Activated CD4-positive, alpha-beta T cell treated with anti-CD3 and anti-CD28 coated beads, Interleukin-2, amount 50 U/mL, for 16 hours (primary cell): Measurements from ENCODE around the gene ADCY10.

Experiments
- DNase-seq: peaks from one replicate; pipeline ENCODE4 v3.0.0-alpha.2; 2020

The ADCY10 gene

DNA sequence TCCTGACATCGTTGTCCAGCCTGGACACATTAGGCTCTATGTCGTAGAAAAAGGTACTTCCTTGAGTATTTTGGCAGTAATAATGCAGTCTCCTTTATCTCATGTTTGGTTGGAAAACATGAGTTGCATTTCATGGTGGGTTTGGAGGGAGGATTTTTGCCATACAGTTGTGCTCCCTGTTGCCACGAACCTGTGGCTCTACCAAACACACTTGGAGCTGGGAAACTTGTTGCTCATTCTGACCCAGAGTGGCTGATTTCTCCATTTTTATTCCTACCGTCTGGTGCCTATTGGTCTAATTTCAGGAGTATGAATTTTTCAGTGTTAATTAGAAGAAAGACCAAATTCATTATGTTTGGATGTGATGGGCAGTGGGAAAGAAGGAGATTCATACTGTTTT, 141.5 kb downstream of the ADCY10 start:
- no peak for DNase-seq

DNA sequence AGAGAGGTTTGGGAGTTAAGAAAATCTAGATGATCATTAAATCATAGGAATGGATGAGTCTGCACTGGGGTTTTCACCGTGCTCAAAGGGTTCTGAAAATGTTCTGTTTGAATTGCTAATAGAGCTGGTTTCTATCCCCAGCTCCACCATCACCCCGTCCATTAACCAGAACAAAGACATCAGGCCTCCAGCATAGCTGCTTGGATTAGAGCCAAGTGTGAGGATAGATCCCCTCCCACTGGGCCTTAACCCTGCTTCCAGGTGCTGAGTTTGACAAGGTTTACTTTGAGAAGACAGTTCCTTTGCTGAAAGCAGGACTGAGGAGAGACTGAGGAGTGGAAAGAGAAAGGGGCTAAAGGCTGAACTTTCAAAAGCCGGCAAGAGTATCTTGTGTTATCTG, 143.8 kb downstream of the ADCY10 start:
- no peak for DNase-seq

DNA sequence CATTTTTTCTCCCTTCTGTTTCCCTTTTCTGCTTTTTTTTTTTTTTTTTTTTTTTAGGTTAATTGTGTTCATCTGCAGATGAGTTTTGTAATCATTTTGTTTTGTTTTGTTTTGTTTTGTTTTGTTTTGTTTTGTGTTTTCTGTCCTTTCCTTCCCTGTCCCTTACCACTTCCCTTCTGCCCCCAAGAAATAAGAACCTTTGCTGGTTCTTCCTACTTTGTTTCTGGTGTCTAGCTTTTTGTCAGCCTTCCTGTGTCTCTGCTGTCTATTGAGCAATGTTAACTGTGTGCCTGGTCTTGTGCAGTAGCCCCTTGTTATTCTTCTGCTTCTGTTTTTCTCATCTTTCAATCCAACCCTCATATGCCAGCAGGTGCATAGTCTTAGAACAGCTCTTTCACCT, 146.2 kb downstream of the ADCY10 start:
- no peak for DNase-seq

DNA sequence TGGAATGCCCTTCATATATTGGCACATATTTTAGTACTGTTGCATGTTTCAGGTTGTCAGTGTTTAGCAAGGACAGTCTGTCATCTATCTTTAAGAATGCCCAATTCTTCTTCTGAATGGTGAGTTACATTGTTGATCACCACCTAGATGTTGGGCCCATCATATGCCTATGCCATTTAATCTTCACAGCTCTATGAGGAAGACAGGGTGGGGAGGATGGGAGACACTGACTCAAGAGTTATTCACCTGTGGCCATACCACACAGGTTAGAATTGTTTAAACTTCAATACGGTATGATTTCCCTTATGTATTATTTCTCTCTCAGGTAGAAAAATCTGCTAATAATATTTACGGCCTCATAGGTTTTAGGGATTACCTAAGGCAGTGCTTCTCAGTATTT, 147.4 kb downstream of the ADCY10 start:
- no peak for DNase-seq

DNA sequence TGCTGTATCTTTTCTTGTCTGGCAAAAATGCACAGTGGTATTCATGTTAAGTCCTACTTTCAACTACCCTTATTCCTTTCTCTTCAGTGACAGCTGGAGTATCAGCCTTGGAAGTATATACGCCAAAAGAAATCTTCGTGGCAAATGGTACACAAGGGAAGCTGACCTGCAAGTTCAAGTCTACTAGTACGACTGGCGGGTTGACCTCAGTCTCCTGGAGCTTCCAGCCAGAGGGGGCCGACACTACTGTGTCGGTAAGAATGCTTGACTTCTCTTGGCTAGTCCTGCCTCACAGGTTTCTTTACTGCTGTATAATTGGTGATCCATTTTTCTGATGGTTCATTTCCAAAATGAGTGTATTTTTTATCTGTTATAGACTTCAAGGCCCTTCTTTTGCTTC, 148.4 kb downstream of the ADCY10 start:
- DNase-seq: no peak

DNA sequence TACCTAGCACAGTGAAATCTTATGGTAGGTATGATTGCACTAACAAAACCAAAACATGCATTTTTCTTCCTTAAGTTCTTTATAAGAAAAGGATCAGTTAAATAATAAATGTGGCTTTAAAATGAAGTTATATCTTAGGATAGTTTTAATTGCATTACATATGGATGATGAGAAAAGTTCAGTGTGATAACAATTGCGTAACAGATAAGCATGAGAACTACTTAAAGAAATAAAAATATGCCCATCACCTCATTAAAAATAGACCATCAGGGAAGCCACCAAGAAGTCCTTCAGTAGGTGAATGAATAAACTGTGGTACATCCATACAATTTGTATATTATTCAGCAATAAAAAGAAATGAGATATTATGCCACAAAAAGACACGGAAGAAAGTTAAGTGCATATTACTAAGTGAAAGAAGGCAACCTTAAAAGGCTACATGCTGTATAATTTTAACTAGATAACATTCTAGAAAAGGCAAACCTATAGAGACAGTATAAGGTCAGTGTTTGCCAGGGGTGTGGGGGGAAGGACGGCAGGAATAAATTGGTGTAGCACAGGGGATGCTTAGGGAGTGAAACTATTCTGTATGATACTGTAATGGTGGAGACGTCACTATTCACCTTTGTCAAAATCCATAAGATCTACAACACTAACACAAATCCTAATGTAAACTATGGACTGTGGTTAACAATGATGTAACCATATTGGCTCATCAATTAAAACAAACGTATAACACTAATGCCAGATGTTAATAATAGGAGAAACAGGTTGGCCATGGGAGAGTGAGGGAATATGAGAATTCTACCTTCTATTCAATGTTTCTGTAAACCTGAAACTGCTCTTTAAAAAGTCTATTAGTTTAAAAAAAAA, 149.2 kb downstream of the ADCY10 start:
- no peak for DNase-seq

DNA sequence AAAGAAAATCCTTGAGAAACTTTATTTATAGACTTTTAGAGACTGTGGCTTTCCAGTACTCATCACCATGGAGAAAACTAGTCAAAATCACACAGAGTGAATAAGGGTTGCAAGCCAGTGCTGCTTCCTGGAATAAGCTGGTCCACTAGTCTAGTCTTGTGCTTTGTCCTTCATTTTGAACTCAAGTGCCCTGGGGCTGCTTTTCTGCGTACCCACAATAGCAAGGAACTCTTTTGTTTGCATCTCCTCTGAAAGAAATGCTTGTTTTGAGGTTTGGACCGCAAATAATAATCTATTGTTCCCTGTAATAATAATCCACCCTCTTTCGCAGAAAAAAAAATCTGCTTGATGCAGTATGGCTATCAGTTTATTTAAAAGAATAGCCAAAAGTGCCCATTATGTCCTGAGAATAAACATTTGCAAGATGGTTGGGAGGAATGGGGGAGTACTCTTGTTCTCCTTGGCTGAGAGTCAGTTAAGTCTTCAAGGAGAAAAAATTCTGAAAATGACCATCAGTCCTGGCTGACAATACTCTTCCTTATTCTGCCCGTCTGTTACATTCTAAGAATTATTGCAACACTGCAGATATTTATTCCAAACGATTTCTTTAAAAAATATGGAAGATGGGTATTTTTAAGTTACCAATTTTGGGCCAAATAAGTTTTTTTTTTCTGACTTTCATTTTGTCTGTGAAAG, 150.3 kb downstream of the ADCY10 start:
- no peak for DNase-seq

DNA sequence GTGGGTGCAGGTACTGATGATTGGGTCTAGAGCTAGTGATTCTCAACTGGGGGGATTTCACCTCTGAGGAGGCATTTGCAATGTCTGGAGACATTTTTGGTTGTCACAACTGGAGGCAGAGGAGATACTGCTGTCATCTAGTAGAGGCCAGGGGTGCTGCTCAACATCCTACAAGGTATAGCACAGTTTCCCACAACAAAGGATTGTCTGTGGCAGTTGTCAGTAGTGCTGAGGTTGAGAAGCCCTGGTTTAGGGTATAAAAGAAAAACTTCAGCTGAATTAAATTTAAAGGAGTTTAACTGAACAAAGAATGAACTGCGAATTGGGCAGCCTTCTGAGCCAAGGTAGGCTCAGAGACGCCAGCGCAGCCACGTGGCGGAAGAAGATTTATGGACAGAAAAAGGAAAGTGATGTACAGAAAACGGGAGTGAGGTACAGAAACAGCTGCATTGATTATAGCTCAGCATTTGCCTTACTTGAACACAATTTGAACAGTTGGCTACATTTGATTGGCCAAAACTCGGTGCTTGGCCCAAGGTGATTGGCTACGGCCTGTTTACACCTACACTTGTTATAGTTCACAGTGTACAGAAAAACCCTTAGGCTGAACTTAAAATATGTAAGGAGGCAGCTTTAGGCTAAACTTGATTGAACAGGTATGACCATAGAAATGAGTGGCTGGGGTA, 151.7 kb downstream of the ADCY10 start:
- no peak for DNase-seq

DNA sequence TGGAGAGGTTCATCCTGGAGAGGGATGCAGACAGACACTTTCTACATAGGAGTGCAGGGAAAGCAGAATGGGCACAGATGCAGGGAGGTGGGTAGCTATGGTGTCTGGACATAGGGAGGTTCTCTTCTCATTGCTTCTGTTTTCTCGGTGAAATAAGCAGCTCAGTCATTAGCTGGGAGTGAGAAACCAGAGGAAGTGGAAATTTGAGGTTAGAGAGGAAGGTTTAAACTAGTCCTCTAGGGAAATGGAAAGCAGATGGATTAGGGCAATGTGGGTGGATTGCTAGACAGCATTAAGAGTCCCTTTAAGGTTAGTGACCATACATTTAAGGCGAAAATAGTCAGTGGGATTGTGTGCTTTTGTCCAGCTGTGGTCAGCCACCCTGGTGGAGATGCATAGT, 152.5 kb downstream of the ADCY10 start:
- DNase-seq: no peak
